CD1c-positive myeloid dendritic cell (primary cell): ENCODE data around the gene CLEC19A.
"Not testable (repeated sequence)": the region's sequence is repeated elsewhere in the genome, so short reads cannot be mapped to it uniquely, and the experiment has no call there.

Experiments
- DNase-seq: peaks from one replicate; pipeline ENCODE4 v3.0.0-alpha.2; 2016; ENCODE audit errors: extremely low spot score

Gene CLEC19A

GRCh38 chr16:19286827-19287226 lies 1.3 kb downstream of the CLEC19A start:
- DNase-seq, result no peak

DNA sequence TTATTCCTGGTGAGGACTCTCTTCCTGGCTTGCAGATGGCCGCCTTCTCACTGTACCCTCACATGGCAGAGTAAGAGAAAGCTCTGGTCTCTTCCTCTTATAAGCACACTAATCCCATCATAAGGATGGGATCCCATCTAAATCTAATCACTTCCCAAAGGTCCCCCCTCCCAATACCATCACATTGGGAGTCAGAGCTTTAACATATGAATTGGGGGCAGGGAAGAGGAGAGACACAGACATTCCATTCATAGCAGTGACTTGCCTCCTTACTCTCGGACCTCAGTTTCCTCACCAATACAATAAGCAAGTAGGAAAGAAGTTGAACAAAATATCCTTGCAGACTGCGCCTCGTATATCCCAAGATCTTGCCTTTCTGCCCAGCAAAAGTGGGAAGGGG lies 1.7 kb downstream of the CLEC19A start:
- DNase-seq, result no peak

DNA sequence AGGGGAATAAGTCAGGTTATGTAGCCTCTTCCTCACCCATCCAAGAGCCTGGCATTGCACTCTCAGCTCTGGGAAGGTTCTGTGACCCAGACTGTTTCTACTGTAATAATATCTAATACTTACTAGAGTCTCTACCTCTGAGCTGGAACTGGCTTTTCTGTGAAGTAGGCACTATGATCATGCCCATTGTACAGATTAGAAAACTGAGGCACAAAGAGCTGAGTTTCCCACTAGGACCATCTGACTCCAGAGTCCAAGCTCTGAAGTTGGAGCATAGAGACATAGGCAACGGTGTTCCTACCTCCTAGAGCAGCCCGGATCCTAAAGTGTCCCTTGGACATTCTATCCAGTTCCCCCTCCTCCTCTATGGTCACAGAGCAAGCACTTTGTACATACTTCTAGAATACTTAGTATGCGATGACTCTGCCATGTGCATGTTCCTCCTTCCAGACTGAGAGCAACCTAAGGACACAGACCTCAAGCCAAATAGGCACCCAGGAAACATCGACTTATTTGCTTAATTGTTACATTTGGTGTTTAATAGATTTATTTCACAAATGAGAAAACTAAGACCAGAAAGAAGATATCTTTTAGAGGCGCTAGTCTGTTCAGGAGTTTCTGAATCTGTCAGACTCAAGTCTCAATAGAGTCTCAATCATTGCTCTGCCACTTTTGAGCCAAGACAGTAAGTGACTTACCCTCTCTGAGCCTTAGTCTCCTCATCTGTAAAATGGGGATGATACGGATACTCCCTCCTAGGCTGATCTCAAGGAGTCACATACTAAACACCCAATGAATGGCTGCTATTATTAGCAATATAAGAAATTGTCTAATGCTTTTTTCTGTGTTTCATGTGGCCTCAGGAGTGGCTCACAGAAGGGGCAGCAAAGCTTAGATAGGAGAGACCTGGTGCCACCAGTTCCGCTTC lies 3.6 kb downstream of the CLEC19A start:
- DNase-seq, result peak; percentile 37

GRCh38 chr16:19289811-19290485 lies 4.4 kb downstream of the CLEC19A start:
- no peak for DNase-seq

DNA sequence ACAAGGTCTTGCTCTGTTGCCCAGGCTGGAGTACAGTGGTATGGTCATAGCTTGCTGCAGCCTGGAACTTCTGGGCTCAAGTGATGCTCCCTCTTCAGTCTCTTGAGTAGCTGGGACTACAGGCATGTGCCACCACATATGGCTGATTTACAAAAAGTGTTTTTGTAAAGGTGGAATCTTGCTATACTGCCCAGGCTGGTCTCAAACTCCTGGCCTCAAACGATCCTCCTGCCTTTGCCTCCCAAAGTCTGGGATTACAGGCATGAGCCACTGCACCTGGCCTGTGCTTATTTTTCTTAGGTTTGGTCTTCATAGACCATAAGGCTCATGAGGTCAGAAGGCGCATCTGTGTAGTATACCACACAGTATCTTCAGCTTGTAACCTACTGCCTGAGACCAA lies 5.3 kb downstream of the CLEC19A start:
- DNase-seq, result no peak

GRCh38 chr16:19291475-19291874 lies 5.9 kb downstream of the CLEC19A start:
- DNase-seq, result peak; percentile 74

DNA sequence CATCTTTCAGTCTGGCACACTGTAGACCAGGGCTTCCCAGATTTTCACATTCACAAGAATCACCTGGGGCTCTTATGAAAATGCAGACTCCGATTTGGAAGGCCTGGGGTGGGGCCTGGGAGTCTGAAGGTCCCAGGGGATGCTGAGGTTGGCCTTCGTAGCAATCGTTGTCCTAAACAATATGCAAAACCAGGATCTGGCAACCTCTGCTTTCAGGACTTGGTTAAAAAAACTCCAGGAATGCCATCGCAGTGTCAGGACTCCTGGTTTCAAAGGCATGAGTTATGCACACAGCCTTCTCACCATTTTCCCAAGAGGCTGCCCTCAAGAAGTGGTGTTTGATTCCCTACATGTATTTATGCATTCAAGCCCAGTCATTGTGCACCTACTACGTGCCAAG lies 6.7 kb downstream of the CLEC19A start:
- DNase-seq, result no peak

DNA sequence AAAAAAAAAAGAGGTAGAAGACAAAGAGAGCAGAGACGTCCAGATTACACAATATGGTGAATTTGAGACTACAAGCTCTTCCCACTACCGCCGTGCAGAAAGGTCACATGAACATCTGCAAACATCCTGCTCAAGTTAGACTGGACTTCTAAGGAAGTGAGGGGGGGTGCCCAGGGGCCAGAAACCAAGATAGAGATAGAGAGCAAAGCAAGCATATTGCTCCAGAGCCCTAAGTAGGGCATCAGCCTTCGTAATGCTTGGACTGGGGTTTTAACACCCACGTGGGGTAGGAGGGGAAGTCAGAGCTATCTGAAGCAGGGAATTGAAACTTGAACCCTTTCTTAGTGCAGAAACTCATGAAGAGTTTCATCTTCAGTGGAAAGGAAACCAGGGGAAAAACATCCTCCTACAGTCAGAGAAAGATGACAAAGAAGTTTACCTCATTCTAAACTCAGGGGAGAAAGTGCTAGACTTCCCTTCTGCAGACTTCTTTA lies 8.7 kb downstream of the CLEC19A start:
- DNase-seq, result peak; percentile 96

GRCh38 chr16:19295393-19295792 lies 9.9 kb downstream of the CLEC19A start:
- peak; percentile 18 for DNase-seq

GRCh38 chr16:19297454-19297853 lies 11.9 kb downstream of the CLEC19A start:
- no peak for DNase-seq

- no peak for DNase-seq
These were observed 14.0 kb downstream of the CLEC19A start for GRCh38 chr16:19299565-19299964.

DNA sequence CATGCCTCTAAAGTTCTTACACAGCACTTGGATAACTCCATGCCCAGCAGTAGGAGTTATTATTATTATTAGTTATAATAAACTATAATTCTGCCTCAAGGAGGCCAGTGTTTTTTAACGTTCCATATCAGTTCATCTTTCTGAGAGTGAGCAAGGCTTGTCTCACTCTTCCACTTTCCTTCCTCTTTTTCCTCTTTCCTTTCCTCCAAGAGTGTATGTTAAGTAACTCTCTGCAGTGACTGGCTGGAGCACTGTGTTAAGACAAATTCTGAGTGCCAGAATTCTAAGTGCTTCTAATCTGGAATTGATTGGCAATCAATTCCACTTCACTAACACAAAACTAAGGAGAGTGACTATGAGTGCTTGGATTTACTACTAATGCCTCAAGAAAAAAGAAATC lies 16.4 kb downstream of the CLEC19A start:
- no peak for DNase-seq

GRCh38 chr16:19304750-19305149 lies 19.2 kb downstream of the CLEC19A start:
- peak; percentile 84 for DNase-seq

GRCh38 chr16:19305443-19305842 lies 19.9 kb downstream of the CLEC19A start:
- no peak for DNase-seq

GRCh38 chr16:19307587-19308241 lies 22.2 kb downstream of the CLEC19A start:
- no peak for DNase-seq

GRCh38 chr16:19308392-19308791 lies 22.9 kb downstream of the CLEC19A start:
- DNase-seq, result no peak

DNA sequence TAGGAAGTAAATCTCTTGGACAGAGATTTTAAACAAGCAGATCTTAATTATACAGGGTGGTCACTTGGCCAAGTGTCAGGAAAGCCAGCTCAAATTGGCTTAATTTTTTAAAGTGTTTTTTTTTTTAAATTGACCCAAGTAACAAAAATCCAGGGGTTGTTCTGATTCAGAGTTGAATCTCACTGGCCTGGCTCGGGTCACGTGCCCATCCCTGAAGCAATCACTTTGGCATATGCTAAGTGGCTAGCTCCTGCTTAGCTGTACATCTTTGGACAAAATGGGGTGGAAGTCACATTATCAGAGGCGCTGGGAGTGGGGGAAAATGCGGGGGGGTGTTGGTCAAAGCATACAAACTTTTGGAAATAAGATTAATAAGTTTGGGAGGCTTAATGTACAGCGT lies 23.6 kb downstream of the CLEC19A start:
- no peak for DNase-seq

DNA sequence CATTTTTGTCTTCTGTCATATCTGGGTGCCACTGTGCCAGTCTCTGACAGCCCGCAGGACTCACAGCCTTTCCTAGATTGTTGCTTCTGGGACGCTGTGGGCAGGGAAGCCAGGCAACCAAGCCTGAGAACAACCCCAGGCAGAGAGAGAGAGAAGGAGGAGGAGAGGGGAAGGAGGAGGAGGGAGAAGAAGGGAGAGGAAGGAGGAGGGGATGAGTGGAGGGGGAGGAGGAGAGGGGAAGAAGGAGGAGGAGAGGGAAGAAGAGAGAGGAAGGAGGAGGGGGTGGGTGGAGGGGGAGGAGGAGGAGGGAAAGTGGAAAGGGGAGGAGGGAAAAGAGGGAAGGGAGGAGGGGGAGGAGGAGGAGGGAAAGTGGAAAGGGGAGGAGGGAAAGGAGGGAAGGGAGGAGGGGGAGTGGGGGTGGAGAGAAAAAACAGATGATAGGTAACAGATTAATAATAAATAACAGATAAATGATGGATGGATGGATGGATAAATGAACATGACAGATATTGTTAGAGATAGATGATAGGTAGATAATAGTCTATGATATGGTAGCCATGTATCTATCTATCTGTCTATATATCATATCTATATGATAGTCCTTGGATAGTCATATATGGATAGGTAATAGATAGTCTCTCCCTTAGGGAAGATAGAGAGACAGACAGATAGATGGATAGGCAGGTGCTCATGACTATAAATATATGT lies 29.3 kb downstream of the CLEC19A start:
- DNase-seq, result no peak

- no peak for DNase-seq
These were observed 30.4 kb downstream of the CLEC19A start for GRCh38 chr16:19315889-19316433.

- no peak for DNase-seq
These were observed 31.3 kb downstream of the CLEC19A start for GRCh38 chr16:19316846-19317245.

- not testable (repeated sequence) for DNase-seq
These were observed 35.7 kb downstream of the CLEC19A start for GRCh38 chr16:19321186-19321585.
